ENCODE results near the gene SCN3A.

DNA sequence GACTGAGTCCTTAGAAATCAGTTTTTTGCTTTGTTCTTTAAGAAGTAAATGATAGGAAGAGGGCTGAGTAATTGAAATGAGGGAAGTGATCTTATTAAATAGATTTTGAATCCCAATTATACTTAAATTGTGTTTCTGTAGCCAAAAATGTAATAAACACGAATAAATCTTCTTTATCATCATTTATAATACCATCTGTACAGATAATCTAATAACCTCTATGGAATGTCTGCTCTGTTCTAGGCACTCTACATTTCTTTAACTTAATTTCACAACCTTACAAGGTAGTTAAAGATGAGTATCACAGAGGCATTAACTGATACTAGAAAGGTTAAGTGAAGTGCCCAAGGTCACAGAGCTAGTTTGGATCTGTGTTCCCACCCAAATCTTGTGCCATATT, 21.1 kb upstream of the SCN3A start:
- TF ChIP-seq, protein P1, sequence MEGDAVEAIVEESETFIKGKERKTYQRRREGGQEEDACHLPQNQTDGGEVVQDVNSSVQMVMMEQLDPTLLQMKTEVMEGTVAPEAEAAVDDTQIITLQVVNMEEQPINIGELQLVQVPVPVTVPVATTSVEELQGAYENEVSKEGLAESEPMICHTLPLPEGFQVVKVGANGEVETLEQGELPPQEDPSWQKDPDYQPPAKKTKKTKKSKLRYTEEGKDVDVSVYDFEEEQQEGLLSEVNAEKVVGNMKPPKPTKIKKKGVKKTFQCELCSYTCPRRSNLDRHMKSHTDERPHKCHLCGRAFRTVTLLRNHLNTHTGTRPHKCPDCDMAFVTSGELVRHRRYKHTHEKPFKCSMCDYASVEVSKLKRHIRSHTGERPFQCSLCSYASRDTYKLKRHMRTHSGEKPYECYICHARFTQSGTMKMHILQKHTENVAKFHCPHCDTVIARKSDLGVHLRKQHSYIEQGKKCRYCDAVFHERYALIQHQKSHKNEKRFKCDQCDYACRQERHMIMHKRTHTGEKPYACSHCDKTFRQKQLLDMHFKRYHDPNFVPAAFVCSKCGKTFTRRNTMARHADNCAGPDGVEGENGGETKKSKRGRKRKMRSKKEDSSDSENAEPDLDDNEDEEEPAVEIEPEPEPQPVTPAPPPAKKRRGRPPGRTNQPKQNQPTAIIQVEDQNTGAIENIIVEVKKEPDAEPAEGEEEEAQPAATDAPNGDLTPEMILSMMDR (IDR thresholded peaks at IDR 0.05) = no peak
- TF ChIP-seq POLR2A (IDR thresholded peaks at IDR 0.05) = no peak
